OCI-LY3 (cell line): Measurements from ENCODE around the gene FAM110A.

Source experiments
- CTCF ChIP-seq: fragments of 200-600, 300-600 bp; sonication (generic); IDR thresholded peaks from 2 replicates; pipeline ENCODE4 v1.5.1; 2014; ENCODE audit warnings: antibody characterized with exemption, low read length, low read depth
- EZH2phosphoT487 ChIP-seq: fragments of 200-600 bp; shearing (Covaris generic); IDR thresholded peaks from 2 replicates; pipeline ENCODE4 v1.6.1; 2018; ENCODE audit warnings: antibody characterized with exemption, mixed run types, low read depth

GRCh38 chr20:884983-885952 is 51.8 kb downstream of the FAM110A start:
- TF ChIP-seq CTCF: no peak
- TF ChIP-seq EZH2phosphoT487: no peak
